ENCODE results near the gene ACOT12. TPM values are rescaled to one million over a fixed set of nuclear protein-coding genes. Genes with fewer than 3 reads are reported as not detected.
"Not testable (repeated sequence)": the region's sequence is repeated elsewhere in the genome, so short reads cannot be mapped to it uniquely, and the experiment has no call there.

The ACOT12 gene
- polyA plus RNA-seq, 3 donors from 2014 or later, result not detected

GRCh38 chr5:81417052-81417451 lies 23.1 kb upstream of the ACOT12 start:
- no peaks in the 10 kb centered on the region for H3K4me1 Mint-ChIP-seq
- peaks cover 0 to 3% (median 0%) of the 10 kb centered on the region in 3 donors for H3K36me3 Mint-ChIP-seq
- H3K9me3 Mint-ChIP-seq, result no peaks in the 10 kb centered on the region
- no peak overlapping the region for H3K4me3 Mint-ChIP-seq
- no peak overlapping the region for H3K27ac Mint-ChIP-seq
- H3K27me3 Mint-ChIP-seq (ENCODE audit: low read depth in 3 of 3), result no peaks in the 10 kb centered on the region
- DNase-seq, result no peak

DNA sequence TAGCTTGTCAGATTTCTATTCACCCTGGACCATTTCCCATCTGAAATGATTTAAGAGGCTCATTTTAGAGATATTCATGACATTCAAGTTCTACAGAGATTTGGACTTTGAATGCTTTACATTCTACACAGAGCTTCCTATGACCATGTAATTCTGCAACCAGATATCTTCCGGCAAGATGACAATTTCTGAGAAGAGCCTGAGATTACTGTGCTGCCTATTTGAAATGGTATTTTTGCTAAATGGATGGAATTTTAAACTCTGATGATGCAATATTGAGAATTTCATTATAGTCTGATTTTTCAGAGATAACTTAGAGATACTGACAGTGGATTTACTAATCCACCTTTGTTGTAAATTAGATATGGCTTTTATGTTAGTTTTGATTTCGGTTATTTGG lies 16.0 kb upstream of the ACOT12 start:
- Mint-ChIP-seq H3K36me3 (no peaks in the 10 kb centered on the region), H3K27ac (no peak overlapping the region), H3K4me1 (no peaks in the 10 kb centered on the region), H3K4me3 (no peak overlapping the region), H3K27me3 (ENCODE audit: low read depth in 3 of 3) (peaks cover 0 to 2% (median 0%) of the 10 kb centered on the region in 3 donors), H3K9me3 (no peaks in the 10 kb centered on the region)
- no peak for DNase-seq

DNA sequence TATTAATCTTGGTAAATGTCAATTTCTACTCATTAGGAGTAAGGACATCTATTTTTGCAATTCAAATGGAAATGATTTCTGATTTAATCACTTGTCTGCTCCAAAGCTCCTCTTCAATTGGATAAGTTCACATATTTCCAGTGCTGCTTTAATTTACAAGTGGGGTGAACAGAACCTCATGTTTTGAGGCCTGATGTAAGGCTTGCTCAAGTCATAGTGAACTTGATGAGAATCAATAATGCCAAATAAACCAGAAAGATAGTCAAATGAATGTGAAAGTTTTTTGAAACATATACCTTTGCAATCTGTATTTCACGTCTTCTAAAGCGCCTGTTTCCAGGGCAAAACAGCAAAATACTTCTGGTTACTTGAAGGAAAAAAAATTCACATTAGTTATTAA lies 15.4 kb upstream of the ACOT12 start:
- Mint-ChIP-seq H3K27me3 (ENCODE audit: low read depth in 3 of 3) (peaks cover 0 to 2% (median 0%) of the 10 kb centered on the region in 3 donors), H3K36me3 (no peaks in the 10 kb centered on the region), H3K9me3 (no peaks in the 10 kb centered on the region), H3K4me1 (no peaks in the 10 kb centered on the region), H3K27ac (no peak overlapping the region), H3K4me3 (no peak overlapping the region)
- no peak for DNase-seq

- H3K27ac Mint-ChIP-seq, result no peak overlapping the region
- no peaks in the 10 kb centered on the region for H3K4me1 Mint-ChIP-seq
- no peaks in the 10 kb centered on the region for H3K36me3 Mint-ChIP-seq
- no peaks in the 10 kb centered on the region for H3K9me3 Mint-ChIP-seq
- peaks cover 0 to 2% (median 0%) of the 10 kb centered on the region in 3 donors for H3K27me3 Mint-ChIP-seq (ENCODE audit: low read depth in 3 of 3)
- H3K4me3 Mint-ChIP-seq, result no peak overlapping the region
- DNase-seq, result no peak
Observed at GRCh38 chr5:81408496-81408895, 14.6 kb upstream of the ACOT12 start.

DNA sequence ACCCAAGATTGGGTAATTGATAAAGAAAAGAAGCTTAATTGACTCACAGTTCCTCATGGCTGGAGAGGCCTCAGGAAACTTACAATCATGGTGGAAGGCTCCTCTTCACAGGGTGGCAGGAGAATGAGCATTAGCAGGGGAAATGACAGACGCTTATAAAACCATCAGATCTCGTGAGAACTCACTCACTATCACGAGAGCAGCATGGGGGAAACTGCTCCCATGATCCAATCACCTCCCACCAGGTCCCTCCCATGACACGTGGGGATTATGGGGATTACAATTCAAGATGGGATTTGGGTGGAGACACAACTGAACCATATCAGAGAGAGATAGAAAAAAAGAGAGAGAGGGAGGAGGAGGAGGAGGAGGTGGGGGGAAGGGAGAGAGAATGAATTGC lies 13.9 kb upstream of the ACOT12 start:
- not testable (repeated sequence) for DNase-seq; H3K9me3 Mint-ChIP-seq; H3K4me1 Mint-ChIP-seq; H3K27me3 Mint-ChIP-seq (ENCODE audit: low read depth in 3 of 3); H3K36me3 Mint-ChIP-seq; H3K4me3 Mint-ChIP-seq; H3K27ac Mint-ChIP-seq

DNA sequence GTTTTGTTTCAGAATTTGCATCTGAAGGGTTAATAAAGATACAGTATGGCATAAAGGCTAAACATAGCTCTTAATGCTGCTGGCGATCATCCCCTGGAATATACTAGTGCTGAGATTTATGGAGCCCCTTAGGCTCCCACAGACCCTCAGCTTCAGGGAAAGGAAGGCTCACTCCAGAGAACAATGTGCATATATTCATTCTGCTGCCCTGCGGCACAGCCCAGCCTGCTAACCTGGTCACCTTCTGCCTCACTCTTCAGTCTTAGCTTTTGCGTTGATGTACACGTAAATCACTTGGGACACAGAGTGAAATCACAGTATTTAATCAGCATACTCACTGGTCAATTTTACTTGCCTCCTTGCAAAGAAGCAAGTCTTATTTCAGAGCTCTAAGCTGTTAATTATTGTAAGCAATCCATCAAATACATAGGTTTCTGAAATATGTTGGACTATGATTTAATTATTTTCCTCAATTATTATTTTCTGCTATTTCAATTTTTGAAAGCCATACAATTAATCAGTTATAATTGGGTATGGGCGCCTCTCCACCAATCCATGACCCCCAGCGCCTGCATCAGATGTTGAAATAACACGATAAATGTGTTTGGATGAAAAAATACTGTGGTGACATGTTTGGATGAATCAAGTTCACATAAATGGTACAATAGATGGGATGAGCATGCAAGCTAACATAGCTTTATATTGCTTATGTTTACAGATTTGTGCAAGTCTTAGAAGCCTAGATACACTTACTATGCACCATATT lies 11.4 kb upstream of the ACOT12 start:
- Mint-ChIP-seq H3K9me3 (no peaks in the 10 kb centered on the region), H3K27me3 (ENCODE audit: low read depth in 3 of 3) (peaks cover 2 to 6% (median 5%) of the 10 kb centered on the region in 3 donors), H3K4me1 (no peaks in the 10 kb centered on the region), H3K36me3 (no peaks in the 10 kb centered on the region), H3K27ac (no peak overlapping the region), H3K4me3 (no peak overlapping the region)
- no peak for DNase-seq

DNA sequence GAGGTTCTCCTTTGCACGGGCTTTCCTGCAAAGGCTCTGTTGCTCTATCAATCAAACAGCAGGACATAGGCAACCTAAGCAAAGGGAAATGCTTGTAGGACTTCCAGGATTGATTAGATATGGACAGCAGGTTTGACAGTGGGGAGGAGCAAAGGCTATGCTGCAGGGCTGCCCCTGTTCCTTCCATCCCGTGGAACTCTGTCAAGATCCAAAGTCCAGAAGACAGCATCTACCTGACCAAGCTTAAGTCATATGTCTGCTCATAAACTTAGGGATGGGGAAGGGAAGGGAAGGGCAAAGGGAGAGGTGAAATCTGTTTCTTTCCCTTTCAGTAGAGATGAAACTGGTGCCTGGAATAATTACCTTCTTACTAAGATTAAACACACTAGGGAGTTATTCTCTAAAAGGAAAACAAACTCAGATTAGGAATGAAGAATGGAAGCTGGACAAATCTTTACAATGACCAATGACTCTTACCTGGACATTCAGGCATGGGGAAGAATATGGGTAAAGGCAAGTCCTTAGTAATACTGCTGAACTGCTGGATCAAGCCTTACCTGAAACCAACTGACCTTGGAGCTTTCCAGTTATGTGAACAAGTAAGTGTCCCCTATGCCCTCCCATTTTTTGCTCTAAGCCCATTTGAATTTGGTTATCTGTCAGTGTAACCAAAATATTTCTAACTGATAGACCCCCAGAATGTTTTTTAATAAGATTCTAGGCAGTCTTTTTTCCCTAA lies 8.4 kb upstream of the ACOT12 start:
- peaks cover 2 to 11% (median 6%) of the 10 kb centered on the region in 3 donors for H3K27me3 Mint-ChIP-seq (ENCODE audit: low read depth in 3 of 3)
- no peak overlapping the region for H3K4me3 Mint-ChIP-seq
- H3K27ac Mint-ChIP-seq, result no peak overlapping the region
- no peaks in the 10 kb centered on the region for H3K4me1 Mint-ChIP-seq
- no peak for DNase-seq
- no peaks in the 10 kb centered on the region for H3K36me3 Mint-ChIP-seq
- H3K9me3 Mint-ChIP-seq, result no peaks in the 10 kb centered on the region

GRCh38 chr5:81401266-81401665 lies 7.3 kb upstream of the ACOT12 start:
- no peaks in the 10 kb centered on the region for H3K36me3 Mint-ChIP-seq
- H3K27me3 Mint-ChIP-seq (ENCODE audit: low read depth in 3 of 3), result peaks cover 5 to 17% (median 10%) of the 10 kb centered on the region in 3 donors
- H3K9me3 Mint-ChIP-seq, result no peaks in the 10 kb centered on the region
- DNase-seq, result no peak
- H3K27ac Mint-ChIP-seq, result no peak overlapping the region
- no peaks in the 10 kb centered on the region for H3K4me1 Mint-ChIP-seq
- H3K4me3 Mint-ChIP-seq, result no peak overlapping the region

- H3K9me3 Mint-ChIP-seq, result no peaks in the 10 kb centered on the region
- H3K27me3 Mint-ChIP-seq (ENCODE audit: low read depth in 3 of 3), result peaks cover 5 to 21% (median 11%) of the 10 kb centered on the region in 3 donors
- H3K36me3 Mint-ChIP-seq, result no peaks in the 10 kb centered on the region
- no peaks in the 10 kb centered on the region for H3K4me1 Mint-ChIP-seq
- H3K27ac Mint-ChIP-seq, result no peak overlapping the region
- DNase-seq, result no peak
- no peak overlapping the region for H3K4me3 Mint-ChIP-seq
Observed at GRCh38 chr5:81400375-81400774, 6.4 kb upstream of the ACOT12 start.

DNA sequence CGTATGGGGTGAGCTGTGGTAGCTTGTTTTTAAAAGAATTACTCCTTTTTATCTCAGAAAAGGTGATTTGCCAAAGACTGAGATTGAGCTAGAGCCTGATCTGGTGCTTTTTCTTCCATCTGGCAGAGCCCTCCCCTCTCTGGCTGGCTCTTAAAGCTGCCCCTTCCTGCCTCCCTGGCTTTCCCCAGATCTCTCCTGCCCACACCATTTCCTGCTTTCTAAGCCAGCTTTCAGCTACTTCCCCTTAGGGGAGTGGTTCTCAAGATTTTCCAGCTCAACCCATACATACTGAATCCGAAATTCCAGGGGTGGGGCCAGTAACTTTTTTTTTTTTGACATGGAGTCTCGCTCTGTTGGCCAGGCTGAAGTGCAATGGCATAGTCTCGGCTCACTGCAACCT lies 4.8 kb upstream of the ACOT12 start:
- DNase-seq, result no peak
- H3K27me3 Mint-ChIP-seq (ENCODE audit: low read depth in 3 of 3), result peaks cover 5 to 30% (median 17%) of the 10 kb centered on the region in 3 donors
- H3K4me1 Mint-ChIP-seq, result no peaks in the 10 kb centered on the region
- no peak overlapping the region for H3K4me3 Mint-ChIP-seq
- H3K9me3 Mint-ChIP-seq, result peaks cover 0 to 6% (median 0%) of the 10 kb centered on the region in 6 donors
- no peak overlapping the region for H3K27ac Mint-ChIP-seq
- no peaks in the 10 kb centered on the region for H3K36me3 Mint-ChIP-seq

- Mint-ChIP-seq H3K4me3 (no peak overlapping the region), H3K27ac (no peak overlapping the region), H3K36me3 (no peaks in the 10 kb centered on the region), H3K27me3 (ENCODE audit: low read depth in 3 of 3) (peaks cover 9 to 32% (median 20%) of the 10 kb centered on the region in 3 donors), H3K9me3 (peaks cover 0 to 6% (median 0%) of the 10 kb centered on the region in 6 donors), H3K4me1 (peaks cover 0 to 4% of the 10 kb centered on the region in 2 donors)
- DNase-seq, result no peak
Observed at GRCh38 chr5:81397176-81397575, 3.2 kb upstream of the ACOT12 start.

DNA sequence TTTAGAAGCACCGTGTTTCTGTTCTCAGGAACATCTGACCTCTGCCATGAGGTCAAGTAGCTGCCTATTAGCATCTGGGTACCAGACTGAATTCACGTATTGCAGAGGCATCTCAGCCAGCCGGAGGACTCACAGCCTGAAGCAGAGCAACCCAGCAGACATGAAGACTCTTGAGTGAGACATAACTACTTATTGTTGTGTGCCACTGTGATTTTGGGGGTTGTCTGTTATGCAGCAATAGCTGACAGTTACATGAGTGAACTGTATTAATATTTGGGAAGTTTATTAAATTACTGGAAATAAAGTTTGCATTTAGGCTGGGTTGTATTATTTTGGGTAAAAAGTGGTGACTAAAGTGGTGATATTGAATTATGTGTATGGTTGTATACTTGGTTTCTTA lies 1.3 kb upstream of the ACOT12 start:
- no peak for DNase-seq
- no peak overlapping the region for H3K27ac Mint-ChIP-seq
- H3K4me1 Mint-ChIP-seq, result peaks cover 0 to 4% of the 10 kb centered on the region in 2 donors
- H3K27me3 Mint-ChIP-seq (ENCODE audit: low read depth in 3 of 3), result peaks cover 9 to 36% (median 14%) of the 10 kb centered on the region in 3 donors
- H3K4me3 Mint-ChIP-seq, result no peak overlapping the region
- H3K9me3 Mint-ChIP-seq, result peaks cover 0 to 6% (median 0%) of the 10 kb centered on the region in 6 donors
- H3K36me3 Mint-ChIP-seq, result no peaks in the 10 kb centered on the region

DNA sequence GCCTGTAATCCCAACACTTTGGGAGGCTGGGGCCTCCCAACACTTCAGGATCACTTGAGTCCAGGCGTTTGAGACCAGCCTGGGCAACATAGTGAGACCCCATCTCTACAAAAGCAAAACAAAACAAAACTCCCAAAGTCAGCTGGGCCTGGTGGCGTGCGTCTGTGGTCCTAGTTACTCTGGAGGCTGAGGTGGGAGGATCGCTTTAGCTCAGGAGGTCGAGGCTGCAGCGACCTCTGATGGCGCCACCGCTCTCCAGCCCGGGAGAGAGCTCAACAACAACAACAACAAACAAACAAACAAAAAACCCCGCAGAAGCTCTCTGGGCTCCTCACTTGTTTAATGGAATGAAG lies 528 bp downstream of the ACOT12 start:
- H3K4me3 Mint-ChIP-seq, result no peak overlapping the region
- peaks cover 0 to 4% of the 10 kb centered on the region in 2 donors for H3K4me1 Mint-ChIP-seq

DNA sequence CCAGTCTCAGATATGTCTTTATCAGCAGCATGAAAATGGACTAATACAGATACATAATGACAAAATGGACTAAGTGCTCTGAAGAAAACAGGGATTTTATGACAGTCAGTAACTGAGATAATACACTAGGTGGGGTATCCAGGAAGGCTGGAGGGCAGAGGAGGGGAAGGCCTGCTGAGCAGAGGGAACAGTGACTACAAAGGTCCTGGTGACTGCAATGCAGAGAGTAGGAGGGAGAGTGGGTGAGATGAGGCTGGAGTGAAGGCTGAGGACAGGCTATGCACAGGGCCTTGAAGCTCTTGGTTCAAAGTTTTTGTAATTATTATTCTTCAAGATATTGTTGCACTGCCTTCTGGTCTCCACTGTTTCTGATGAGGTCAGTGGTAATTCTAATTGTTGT lies 4.9 kb downstream of the ACOT12 start:
- Mint-ChIP-seq H3K4me3 (no peak overlapping the region), H3K27me3 (ENCODE audit: low read depth in 3 of 3) (peaks cover 7 to 17% (median 9%) of the 10 kb centered on the region in 3 donors), H3K9me3 (peaks cover 0 to 3% (median 0%) of the 10 kb centered on the region in 6 donors), H3K27ac (no peak overlapping the region), H3K4me1 (peaks cover 0 to 4% of the 10 kb centered on the region in 2 donors), H3K36me3 (no peaks in the 10 kb centered on the region)
- DNase-seq, result no peak

More for the DNA sequence above, 528 bp downstream of the ACOT12 start:
- no peak overlapping the region for H3K27ac Mint-ChIP-seq
- H3K36me3 Mint-ChIP-seq, result no peaks in the 10 kb centered on the region
- H3K27me3 Mint-ChIP-seq (ENCODE audit: low read depth in 3 of 3), result peaks cover 10 to 34% (median 17%) of the 10 kb centered on the region in 3 donors
- DNase-seq, result no peak
- peaks cover 0 to 6% (median 0%) of the 10 kb centered on the region in 6 donors for H3K9me3 Mint-ChIP-seq

Measured in immature natural killer cell (primary cell).